GM03348 (cell line): ENCODE data around the gene SNX27.

ENCODE experiments used
- DNase-seq: peaks from one replicate; pipeline ENCODE4 v3.0.0; 2012; ENCODE audit warnings: low spot score

Gene SNX27

GRCh38 chr1:151705753-151706463 is 94.1 kb downstream of the SNX27 start:
- DNase-seq: no peak

- DNase-seq: no peak
Observed at GRCh38 chr1:151706464-151707415, 94.9 kb downstream of the SNX27 start.

DNA sequence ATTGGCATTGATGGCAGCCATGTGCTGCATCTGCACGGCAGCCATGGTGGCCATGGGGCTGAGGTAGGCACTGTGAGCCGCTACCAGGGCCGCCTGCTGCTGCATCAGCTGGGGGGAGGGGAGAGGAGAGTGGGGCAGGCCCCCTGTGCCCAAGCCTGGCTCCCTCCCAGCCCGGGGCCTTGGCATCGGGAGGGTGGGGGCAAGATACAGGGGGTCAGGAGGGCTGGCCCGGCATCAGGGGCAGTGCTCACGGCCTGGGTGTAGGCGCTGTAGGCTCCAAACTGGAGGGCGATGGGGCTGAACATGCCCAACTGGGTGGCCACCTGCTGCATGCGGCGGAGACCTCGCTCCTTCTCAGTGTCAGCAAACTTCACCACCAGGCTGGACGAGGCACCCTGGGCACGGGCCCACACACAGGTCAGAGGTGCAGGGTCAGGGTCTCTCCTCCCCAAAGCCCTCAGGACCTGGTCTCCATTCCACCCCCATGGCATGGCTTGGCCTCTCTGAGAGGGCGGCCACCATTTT is 95.8 kb downstream of the SNX27 start:
- DNase-seq: no peak

- no peak for DNase-seq
Observed at GRCh38 chr1:151708891-151709290, 97.0 kb downstream of the SNX27 start.

- DNase-seq: no peak
Observed at GRCh38 chr1:151710187-151710840, 98.5 kb downstream of the SNX27 start.

- no peak for DNase-seq
Observed at GRCh38 chr1:151711044-151711800, 99.4 kb downstream of the SNX27 start.

GRCh38 chr1:151711951-151712350 is 100.1 kb downstream of the SNX27 start:
- no peak for DNase-seq

DNA sequence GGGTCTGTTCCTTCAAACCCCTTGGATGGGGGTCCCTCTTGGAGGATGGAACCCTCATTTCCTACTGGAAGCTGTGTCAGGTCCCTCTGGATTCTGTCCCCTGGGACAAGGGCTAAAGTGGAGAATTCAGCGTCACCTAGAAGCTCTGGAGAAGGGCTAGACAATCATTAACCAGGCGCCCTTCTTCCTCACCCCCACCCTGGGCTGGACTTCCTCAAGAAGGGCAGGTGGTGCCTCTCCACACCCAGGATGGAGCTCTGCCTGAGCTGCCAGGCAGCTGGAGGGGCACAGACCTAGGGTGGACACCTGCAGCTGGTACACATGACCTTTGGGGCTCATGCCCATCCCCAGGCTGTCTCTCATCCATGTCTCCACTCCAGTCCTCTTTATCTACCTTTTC is 101.2 kb downstream of the SNX27 start:
- no peak for DNase-seq

DNA sequence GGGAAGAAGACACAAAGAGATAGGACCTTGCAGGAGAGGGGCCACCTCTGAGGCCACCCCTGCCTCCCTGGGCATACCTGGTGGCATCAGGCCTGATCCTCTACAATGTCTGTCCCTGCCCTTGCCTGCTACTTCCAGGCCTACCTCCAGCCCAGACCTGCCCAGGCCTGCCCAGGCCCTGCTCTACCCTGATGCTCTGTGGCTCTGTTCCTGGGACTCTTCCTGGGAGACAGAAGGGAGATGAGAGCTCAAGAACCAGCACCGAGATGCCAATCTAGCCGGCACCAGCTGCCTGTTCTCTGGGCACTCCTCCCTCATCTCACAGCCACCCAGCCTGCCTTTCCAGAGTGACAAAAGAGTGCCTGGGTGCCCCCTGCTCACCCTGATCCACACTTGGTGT is 102.0 kb downstream of the SNX27 start:
- no peak for DNase-seq

- no peak for DNase-seq
Observed at GRCh38 chr1:151714820-151715725, 103.2 kb downstream of the SNX27 start.

DNA sequence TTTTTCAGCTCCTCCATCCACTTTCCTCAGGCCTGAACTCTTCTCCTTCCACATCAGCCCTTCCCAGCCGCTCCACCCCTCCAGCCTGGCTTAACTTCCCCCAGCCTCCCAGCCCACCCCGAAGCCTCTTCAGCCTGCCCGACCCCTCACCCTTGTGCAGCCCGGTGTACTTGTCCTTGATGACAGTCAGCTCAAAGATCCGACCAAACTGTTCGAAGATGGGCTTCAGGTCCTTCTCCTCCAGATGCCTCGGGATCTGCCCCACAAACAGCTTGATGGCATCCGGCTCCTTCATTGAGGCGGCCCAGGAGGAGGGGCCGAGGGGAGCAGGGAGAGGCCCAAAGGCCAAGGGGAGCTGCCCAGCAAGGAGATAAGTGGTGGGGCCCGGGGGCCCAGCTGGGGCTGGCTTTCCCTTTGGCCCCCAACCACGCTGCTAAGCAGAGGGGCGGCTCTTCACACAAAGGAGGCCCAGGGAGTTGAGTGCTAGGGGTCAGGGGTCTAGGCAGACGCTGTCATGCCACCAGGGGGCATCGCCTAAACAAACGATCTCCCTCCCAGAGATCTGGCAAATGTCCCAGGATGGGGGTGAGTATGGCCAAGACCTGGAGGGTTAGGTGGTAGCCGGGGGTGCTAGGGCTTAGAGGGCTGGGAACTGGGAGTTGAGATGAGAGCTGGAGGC is 104.0 kb downstream of the SNX27 start:
- no peak for DNase-seq

DNA sequence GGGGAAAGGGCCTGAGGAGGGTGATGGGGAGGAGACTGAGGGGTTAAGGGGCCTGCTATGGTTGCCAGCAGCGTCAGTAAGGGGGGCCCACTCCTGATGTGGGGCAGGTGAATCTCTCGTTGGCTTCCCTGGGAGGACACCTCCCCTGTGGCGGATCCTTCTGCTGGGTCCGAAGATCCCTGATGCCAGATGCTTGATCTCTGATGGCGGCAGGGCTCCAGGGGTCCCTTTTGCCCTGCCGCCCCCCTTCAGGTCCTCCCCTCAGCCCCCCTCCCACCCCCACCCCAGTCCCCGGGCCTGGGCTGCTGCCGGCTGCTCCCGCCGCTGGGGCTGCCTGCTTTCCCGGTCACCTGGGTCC is 104.5 kb downstream of the SNX27 start:
- no peak for DNase-seq

DNA sequence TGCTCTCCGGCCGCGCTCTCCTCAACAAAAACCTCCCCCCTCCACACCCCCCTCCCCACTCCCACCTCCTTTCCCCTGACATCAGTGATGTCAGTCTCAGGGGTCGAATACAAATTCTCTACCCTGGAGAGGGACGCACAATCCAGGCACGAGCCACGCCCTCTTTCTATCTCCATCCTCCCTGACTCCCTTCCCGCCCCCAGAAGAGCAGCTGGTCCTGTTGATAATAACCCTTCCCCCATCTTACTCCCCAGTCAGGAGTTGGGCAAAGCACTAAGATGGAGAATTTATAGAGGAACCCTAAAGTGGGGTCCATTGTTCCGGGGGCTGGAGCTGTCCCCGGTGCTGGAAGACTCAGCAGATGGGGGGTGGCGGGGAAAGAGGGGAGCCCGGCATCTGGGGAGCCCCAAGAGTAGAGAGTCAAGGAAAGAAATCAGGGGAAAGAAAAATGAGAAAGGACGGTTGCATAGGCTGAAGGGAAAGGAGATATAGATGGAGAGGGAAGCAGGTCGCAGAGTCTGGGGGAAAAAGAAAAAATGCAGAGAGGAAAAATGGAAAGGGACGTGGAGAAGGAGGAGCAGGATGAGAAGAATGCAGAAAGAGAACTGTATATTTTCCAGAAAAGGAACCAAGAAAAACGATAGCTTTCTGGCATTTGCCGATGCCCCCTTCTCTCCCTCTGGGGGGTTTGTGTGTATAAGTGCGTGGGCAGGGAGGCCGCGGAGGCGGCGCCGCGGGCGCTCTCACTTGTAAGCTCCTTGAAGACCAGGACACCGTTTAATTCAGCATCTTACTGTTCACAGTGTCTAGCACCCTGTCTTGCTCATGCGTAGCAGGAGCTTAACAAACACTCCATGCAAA is 105.2 kb downstream of the SNX27 start, which contains the start of gene CELF3:
Gene CELF3 (minus strand): TSS at position 33 of the 861 bp plus-strand sequence. CDS start 783 bp downstream, outside the sequence.
- DNase-seq: no peak

GRCh38 chr1:151718011-151718431 is 106.2 kb downstream of the SNX27 start:
- DNase-seq: no peak

- DNase-seq: no peak
Observed at GRCh38 chr1:151718666-151719065, 106.8 kb downstream of the SNX27 start.

- no peak for DNase-seq
Observed at GRCh38 chr1:151720125-151720524, 108.3 kb downstream of the SNX27 start.

- DNase-seq: no peak
Observed at GRCh38 chr1:151720554-151720953, 108.7 kb downstream of the SNX27 start.

GRCh38 chr1:151720974-151721787 is 109.3 kb downstream of the SNX27 start, which contains the start of gene RIIAD1:
Gene RIIAD1, plus strand, starts transcription at chr1:151721522. Its CDS starts 15 bp downstream, at chr1:151721537.
- peak; percentile 89 for DNase-seq
